HepG2 (cell line): ENCODE measurements around the gene RALB. TPM values are rescaled to one million over a fixed set of nuclear protein-coding genes. Genes with fewer than 3 reads are reported as not detected.
A peak's percentile ranks its signal among the peaks of the same experiment; 100 is the strongest.

Experiments used
- ATF7 ChIP-seq, 2 experiments: fragments of 450-650 bp in 1 of 2; sonication (generic) in 1 of 2; formaldehyde crosslinking in 1 of 2; IDR thresholded peaks; 2 replicates each; pipeline versions ENCODE4 v1.4.0 to v1.6.1; 2016 to 2020; ENCODE audit warnings: antibody characterized with exemption in 1 of 2, mild to moderate bottlenecking in 1 of 2, missing genetic modification reagents in 1 of 2
- FOXJ3 ChIP-seq: sonication (generic); formaldehyde crosslinking; IDR thresholded peaks from 2 replicates; pipeline ENCODE4 v1.4.0; 2020; ENCODE audit warnings: missing genetic modification reagents, mild to moderate bottlenecking, borderline replicate concordance
- KAT8 ChIP-seq: IDR thresholded peaks from 2 replicates; pipeline ENCODE4 v1.6.1; 2016; ENCODE audit warnings: missing genetic modification reagents, missing compliant biosample characterization
- MATR3 ChIP-seq: sonication (generic); formaldehyde crosslinking; IDR thresholded peaks from 2 replicates; pipeline ENCODE4 v1.4.0; 2020; ENCODE audit warnings: missing genetic modification reagents
- MTA3 ChIP-seq: sonication (generic); formaldehyde crosslinking; IDR thresholded peaks from 2 replicates; pipeline ENCODE4 v1.4.0; 2020; ENCODE audit warnings: missing genetic modification reagents
- NFIB ChIP-seq: sonication (generic); formaldehyde crosslinking; IDR thresholded peaks from 2 replicates; pipeline ENCODE4 v1.9.0; 2021; ENCODE audit warnings: missing genetic modification reagents, mild to moderate bottlenecking, borderline replicate concordance
- NKX3-1 ChIP-seq: sonication (generic); formaldehyde crosslinking; IDR thresholded peaks from 2 replicates; pipeline ENCODE4 v1.5.0; 2020; ENCODE audit warnings: missing genetic modification reagents
- PAXIP1 ChIP-seq: sonication (generic); formaldehyde crosslinking; conservative IDR thresholded peaks from 2 replicates; pipeline ENCODE4 v1.4.0; 2020; ENCODE audit warnings: mild to moderate bottlenecking, missing genetic modification reagents, moderate library complexity
- SCMH1 ChIP-seq: sonication (generic); formaldehyde crosslinking; IDR thresholded peaks from 2 replicates; pipeline ENCODE4 v1.9.0; 2021; ENCODE audit warnings: missing genetic modification reagents, mild to moderate bottlenecking, borderline replicate concordance
- SNAI1 ChIP-seq: sonication (generic); formaldehyde crosslinking; IDR thresholded peaks from 2 replicates; pipeline ENCODE4 v1.5.0; 2020; ENCODE audit warnings: mild to moderate bottlenecking, missing genetic modification reagents, borderline replicate concordance
- TBX2 ChIP-seq: sonication (generic); formaldehyde crosslinking; IDR thresholded peaks from 2 replicates; pipeline ENCODE4 v1.5.0; 2020; ENCODE audit warnings: missing genetic modification reagents, mild to moderate bottlenecking, borderline replicate concordance
- ZNF24 ChIP-seq: fragments of 450-650 bp; IDR thresholded peaks from 2 replicates; pipeline ENCODE4 v1.6.1; 2017; ENCODE audit warnings: antibody characterized with exemption, mild to moderate bottlenecking
- ZNF253 ChIP-seq: sonication (generic); formaldehyde crosslinking; IDR thresholded peaks from 2 replicates; pipeline ENCODE4 v1.8.0; 2022; ENCODE audit warnings: mild to moderate bottlenecking, missing genetic modification reagents, borderline replicate concordance
- ZNF343 ChIP-seq: sonication (generic); formaldehyde crosslinking; IDR thresholded peaks from 2 replicates; pipeline ENCODE4 v1.4.0; 2020; ENCODE audit warnings: mild to moderate bottlenecking, missing genetic modification reagents
- ZNF441 ChIP-seq: sonication (generic); formaldehyde crosslinking; IDR thresholded peaks from 2 replicates; pipeline ENCODE4 v1.7.0; 2021; ENCODE audit warnings: missing genetic modification reagents, borderline replicate concordance
- ZNF556 ChIP-seq: sonication (generic); formaldehyde crosslinking; IDR thresholded peaks from 2 replicates; pipeline ENCODE4 v1.4.0; 2020; ENCODE audit warnings: mild to moderate bottlenecking, missing genetic modification reagents, borderline replicate concordance
- ZNF597 ChIP-seq: sonication (generic); formaldehyde crosslinking; IDR thresholded peaks from 2 replicates; pipeline ENCODE4 v1.5.0; 2020; ENCODE audit warnings: missing genetic modification reagents
- polyA plus RNA-seq, 8 experiments: library from polyadenylated mRNA; depleted of rRNA in 3 of 8; stranded (reverse) in 7 of 8; unstranded in 1 of 8; fragments of >200 nt; fragmentation: Illumina TruSeq in 4 of 8; extraction: Trizol in 4 of 8; gene quantifications; 2 replicates each; pipeline versions ENCODE4 v1.2.1 to v1.2.3, GENCODE V29; 2011 to 2016; ENCODE audit warnings: low read depth in 4 of 8, missing spikeins in 1 of 8, mixed read lengths in 1 of 8; ENCODE audit not compliant: insufficient read depth in 1 of 8
- total RNA-seq, 5 experiments: library from RNA; depleted of rRNA; stranded (reverse); fragments of >200 nt; fragmentation: Illumina TruSeq; extraction: Trizol; gene quantifications; 2 replicates each; pipeline ENCODE4 v1.2.3, GENCODE V29; 2016; ENCODE audit warnings: low read depth in 1 of 5
- TF ChIP-seq, protein P1 (sequence below): IDR thresholded peaks from 2 replicates; pipeline ENCODE4 v1.6.1; 2012; ENCODE audit warnings: inconsistent platforms
- TF ChIP-seq, protein P2 (sequence below): sonication (generic); formaldehyde crosslinking; IDR thresholded peaks from 2 replicates; pipeline ENCODE4 v1.5.0; 2020; ENCODE audit warnings: mild to moderate bottlenecking, missing genetic modification reagents

The RALB gene
- total and polyA plus RNA-seq, 2 of the 13 experiments (the other 11 are each of a cell fraction or from before 2014, with no cell fraction given): 37.8 to 43.2 TPM

- TF ChIP-seq ZNF253: no peak
- TF ChIP-seq, protein P1, sequence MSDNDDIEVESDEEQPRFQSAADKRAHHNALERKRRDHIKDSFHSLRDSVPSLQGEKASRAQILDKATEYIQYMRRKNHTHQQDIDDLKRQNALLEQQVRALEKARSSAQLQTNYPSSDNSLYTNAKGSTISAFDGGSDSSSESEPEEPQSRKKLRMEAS: peak; percentile 31; the same call in 1 of the 2 replicates
- no peak for TF ChIP-seq SCMH1 (CRISPR knock-in tag)
- TF ChIP-seq ZNF441 (CRISPR knock-in tag): no peak
- TF ChIP-seq, protein P2, sequence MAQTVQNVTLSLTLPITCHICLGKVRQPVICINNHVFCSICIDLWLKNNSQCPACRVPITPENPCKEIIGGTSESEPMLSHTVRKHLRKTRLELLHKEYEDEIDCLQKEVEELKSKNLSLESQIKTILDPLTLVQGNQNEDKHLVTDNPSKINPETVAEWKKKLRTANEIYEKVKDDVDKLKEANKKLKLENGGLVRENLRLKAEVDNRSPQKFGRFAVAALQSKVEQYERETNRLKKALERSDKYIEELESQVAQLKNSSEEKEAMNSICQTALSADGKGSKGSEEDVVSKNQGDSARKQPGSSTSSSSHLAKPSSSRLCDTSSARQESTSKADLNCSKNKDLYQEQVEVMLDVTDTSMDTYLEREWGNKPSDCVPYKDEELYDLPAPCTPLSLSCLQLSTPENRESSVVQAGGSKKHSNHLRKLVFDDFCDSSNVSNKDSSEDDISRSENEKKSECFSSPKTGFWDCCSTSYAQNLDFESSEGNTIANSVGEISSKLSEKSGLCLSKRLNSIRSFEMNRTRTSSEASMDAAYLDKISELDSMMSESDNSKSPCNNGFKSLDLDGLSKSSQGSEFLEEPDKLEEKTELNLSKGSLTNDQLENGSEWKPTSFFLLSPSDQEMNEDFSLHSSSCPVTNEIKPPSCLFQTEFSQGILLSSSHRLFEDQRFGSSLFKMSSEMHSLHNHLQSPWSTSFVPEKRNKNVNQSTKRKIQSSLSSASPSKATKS (CRISPR knock-in tag): no peak
- TF ChIP-seq ZNF597 (CRISPR knock-in tag): no peak
- TF ChIP-seq KAT8 (CRISPR knock-in tag): 0 out of 2 replicates have a peak, but pooled peaks have one; percentile 17
- TF ChIP-seq FOXJ3: no peak
- no peak; the same call in 1 of the 2 replicates for TF ChIP-seq PAXIP1 (CRISPR knock-in tag)
- TF ChIP-seq MATR3 (CRISPR knock-in tag): no peak
- TF ChIP-seq TBX2: no peak; the same call in 1 of the 2 replicates
- TF ChIP-seq NKX3-1 (CRISPR knock-in tag): no peak
- TF ChIP-seq ZNF343 (CRISPR knock-in tag): peak; percentile 66; the same call in 1 of the 2 replicates
- no peak for TF ChIP-seq ATF7 (IDR thresholded peaks at IDR 0.05)
- no peak for TF ChIP-seq ATF7 (CRISPR knock-in tag; IDR thresholded peaks at IDR 0.05)
- peak; percentile 61; the same call in 1 of the 2 replicates for TF ChIP-seq SNAI1 (CRISPR knock-in tag)
- TF ChIP-seq MTA3 (CRISPR knock-in tag): no peak
- TF ChIP-seq NFIB (CRISPR knock-in tag): no peak
- no peak for TF ChIP-seq ZNF24
- peak; percentile 81; the same call in 1 of the 2 replicates for TF ChIP-seq ZNF556
Observed at GRCh38 chr2:120312860-120313694, 60.4 kb downstream of the RALB start (continued).
